Measurements from ENCODE around the gene MKLN1. TPM values are rescaled to one million over a fixed set of nuclear protein-coding genes. Genes with fewer than 3 reads are reported as not detected.

Gene MKLN1
- total RNA-seq, 1 donor from 2014 or later: 48.4 TPM

GRCh38 chr7:131444683-131445082, 117.0 kb downstream of the MKLN1 start:
- no peak for DNase-seq (ENCODE audit: extremely low spot score in 2 of 2)
- no peaks in the 10 kb centered on the region for H3K27me3 ChIP-seq
- H3K4me1 ChIP-seq: no peaks in the 10 kb centered on the region
- H3K9me3 ChIP-seq: no peaks in the 10 kb centered on the region
- TF ChIP-seq, protein P1, sequence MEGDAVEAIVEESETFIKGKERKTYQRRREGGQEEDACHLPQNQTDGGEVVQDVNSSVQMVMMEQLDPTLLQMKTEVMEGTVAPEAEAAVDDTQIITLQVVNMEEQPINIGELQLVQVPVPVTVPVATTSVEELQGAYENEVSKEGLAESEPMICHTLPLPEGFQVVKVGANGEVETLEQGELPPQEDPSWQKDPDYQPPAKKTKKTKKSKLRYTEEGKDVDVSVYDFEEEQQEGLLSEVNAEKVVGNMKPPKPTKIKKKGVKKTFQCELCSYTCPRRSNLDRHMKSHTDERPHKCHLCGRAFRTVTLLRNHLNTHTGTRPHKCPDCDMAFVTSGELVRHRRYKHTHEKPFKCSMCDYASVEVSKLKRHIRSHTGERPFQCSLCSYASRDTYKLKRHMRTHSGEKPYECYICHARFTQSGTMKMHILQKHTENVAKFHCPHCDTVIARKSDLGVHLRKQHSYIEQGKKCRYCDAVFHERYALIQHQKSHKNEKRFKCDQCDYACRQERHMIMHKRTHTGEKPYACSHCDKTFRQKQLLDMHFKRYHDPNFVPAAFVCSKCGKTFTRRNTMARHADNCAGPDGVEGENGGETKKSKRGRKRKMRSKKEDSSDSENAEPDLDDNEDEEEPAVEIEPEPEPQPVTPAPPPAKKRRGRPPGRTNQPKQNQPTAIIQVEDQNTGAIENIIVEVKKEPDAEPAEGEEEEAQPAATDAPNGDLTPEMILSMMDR (IDR thresholded peaks at IDR 0.05): no peak
- no peak for TF ChIP-seq POLR2AphosphoS5 (IDR thresholded peaks at IDR 0.05; ENCODE audit: insufficient read depth in 1 of 2, low read depth in 1 of 2)
- TF ChIP-seq POLR2A (IDR thresholded peaks at IDR 0.05): no peak
- peaks cover 3 to 20% of the 10 kb centered on the region in 2 donors for H3K36me3 ChIP-seq
- H3K4me3 ChIP-seq: no peak overlapping the region
- intact Hi-C loops (cut with DNase I): no loop called here
- H3K27ac ChIP-seq: no peak overlapping the region

DNA sequence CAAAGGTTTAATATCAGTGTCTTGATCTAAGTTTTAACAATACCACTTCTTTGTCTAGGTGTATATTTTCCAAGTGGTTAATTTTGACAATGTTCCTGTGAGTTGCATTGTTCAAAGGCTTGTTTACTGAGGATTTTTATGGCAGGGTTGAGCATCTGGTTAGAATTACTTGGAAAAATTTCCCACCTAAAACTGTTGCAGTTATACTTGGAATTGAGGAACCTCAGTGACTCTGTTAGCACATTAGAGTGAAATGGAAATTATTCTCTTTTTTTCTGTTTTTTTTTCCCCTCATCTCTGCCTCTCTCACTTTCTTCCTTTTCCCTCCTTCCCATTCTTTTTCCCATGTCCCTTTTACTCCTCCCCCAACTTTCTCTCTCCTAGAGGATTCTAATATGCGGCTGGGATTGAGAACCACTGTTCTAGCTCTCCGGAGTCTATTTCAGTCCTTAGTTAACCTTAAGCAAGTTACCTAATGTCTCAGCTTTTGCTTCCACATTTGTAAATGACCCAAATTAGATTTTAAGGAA, 121.8 kb downstream of the MKLN1 start:
- H3K4me3 ChIP-seq: no peak overlapping the region
- no peaks in the 10 kb centered on the region for H3K4me1 ChIP-seq
- H3K27ac ChIP-seq: no peak overlapping the region
- no peaks in the 10 kb centered on the region for H3K27me3 ChIP-seq
- TF ChIP-seq, protein P1 (IDR thresholded peaks at IDR 0.05): no peak
- TF ChIP-seq POLR2AphosphoS5 (IDR thresholded peaks at IDR 0.05; ENCODE audit: insufficient read depth in 1 of 2, low read depth in 1 of 2): no peak
- TF ChIP-seq POLR2A (IDR thresholded peaks at IDR 0.05): no peak
- H3K36me3 ChIP-seq: peaks cover 3 to 20% of the 10 kb centered on the region in 2 donors
- no peak for DNase-seq (ENCODE audit: extremely low spot score in 2 of 2)
- intact Hi-C loops (cut with DNase I): no loop called here
- H3K9me3 ChIP-seq: no peaks in the 10 kb centered on the region

GRCh38 chr7:131454498-131454897, 126.8 kb downstream of the MKLN1 start:
- Histone ChIP-seq H3K4me1 (no peaks in the 10 kb centered on the region), H3K4me3 (no peak overlapping the region), H3K27me3 (no peaks in the 10 kb centered on the region), H3K27ac (no peak overlapping the region), H3K36me3 (no peaks in the 10 kb centered on the region), H3K9me3 (no peaks in the 10 kb centered on the region)
- no peak for TF ChIP-seq POLR2A (IDR thresholded peaks at IDR 0.05)
- TF ChIP-seq POLR2AphosphoS5 (IDR thresholded peaks at IDR 0.05; ENCODE audit: insufficient read depth in 1 of 2, low read depth in 1 of 2): no peak
- TF ChIP-seq, protein P1 (IDR thresholded peaks at IDR 0.05): no peak
- intact Hi-C loops (cut with DNase I): no loop called here
- DNase-seq (ENCODE audit: extremely low spot score in 2 of 2): no peak

DNA sequence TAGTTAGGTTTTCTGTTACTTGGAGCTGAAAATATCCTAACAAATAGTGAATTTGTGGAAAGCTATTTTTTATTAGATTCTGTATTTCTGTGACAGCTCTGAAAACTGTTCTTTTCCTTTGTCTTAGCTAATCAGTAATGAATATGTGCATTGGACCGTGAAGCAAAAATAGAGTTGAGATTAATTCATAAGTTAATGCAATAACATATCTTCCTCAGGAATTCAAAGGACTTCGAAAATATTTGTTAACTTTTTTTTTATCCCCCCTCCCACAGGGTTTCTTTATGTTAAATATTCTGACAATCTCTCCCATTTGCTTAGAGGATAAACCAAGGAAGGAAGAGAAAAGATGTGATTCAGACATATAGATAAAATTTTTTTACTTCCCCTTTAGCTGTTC, 127.3 kb downstream of the MKLN1 start:
- no peak for TF ChIP-seq POLR2A (IDR thresholded peaks at IDR 0.05)
- TF ChIP-seq, protein P1 (IDR thresholded peaks at IDR 0.05): no peak
- TF ChIP-seq POLR2AphosphoS5 (IDR thresholded peaks at IDR 0.05; ENCODE audit: insufficient read depth in 1 of 2, low read depth in 1 of 2): no peak
- Histone ChIP-seq H3K4me1 (no peaks in the 10 kb centered on the region), H3K9me3 (no peaks in the 10 kb centered on the region), H3K27ac (no peak overlapping the region), H3K4me3 (no peak overlapping the region), H3K27me3 (no peaks in the 10 kb centered on the region), H3K36me3 (no peaks in the 10 kb centered on the region)
- intact Hi-C loops (cut with DNase I): no loop called here
- DNase-seq (ENCODE audit: extremely low spot score in 2 of 2): no peak

DNA sequence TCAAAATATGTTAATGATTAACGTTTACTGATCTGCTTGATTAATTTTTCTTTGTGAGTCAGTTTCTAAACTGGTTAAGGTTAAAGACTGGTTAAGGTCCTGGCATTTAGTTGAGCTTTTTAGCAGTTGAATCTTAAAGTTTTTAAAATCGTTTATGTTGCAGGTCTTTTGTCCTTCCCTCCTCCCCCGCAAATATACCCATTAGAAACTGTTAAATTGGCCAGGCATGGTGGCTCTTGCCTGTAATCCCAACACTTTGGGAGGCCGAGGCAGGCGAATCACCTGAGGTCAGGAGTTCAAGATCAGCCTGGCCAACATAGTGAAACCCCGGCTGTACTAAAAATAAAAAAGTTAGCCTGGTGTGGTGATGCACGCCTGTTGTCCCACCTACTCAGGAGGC, 127.9 kb downstream of the MKLN1 start:
- Histone ChIP-seq H3K36me3 (no peaks in the 10 kb centered on the region), H3K4me3 (no peak overlapping the region), H3K9me3 (no peaks in the 10 kb centered on the region), H3K27ac (no peak overlapping the region), H3K4me1 (no peaks in the 10 kb centered on the region), H3K27me3 (no peaks in the 10 kb centered on the region)
- intact Hi-C loops (cut with DNase I): no loop called here
- DNase-seq (ENCODE audit: extremely low spot score in 2 of 2): no peak
- no peak for TF ChIP-seq POLR2AphosphoS5 (IDR thresholded peaks at IDR 0.05; ENCODE audit: insufficient read depth in 1 of 2, low read depth in 1 of 2)
